ENCODE measurements around the gene SPN. TPM values are rescaled to one million over a fixed set of nuclear protein-coding genes. Genes with fewer than 3 reads are reported as not detected.

Gene SPN
- total and polyA plus RNA-seq, 9 of the 15 experiments (the other 6 are each of a cell fraction or from before 2014, with no cell fraction given), result 24.3 to 225 (median 79.4) TPM

DNA sequence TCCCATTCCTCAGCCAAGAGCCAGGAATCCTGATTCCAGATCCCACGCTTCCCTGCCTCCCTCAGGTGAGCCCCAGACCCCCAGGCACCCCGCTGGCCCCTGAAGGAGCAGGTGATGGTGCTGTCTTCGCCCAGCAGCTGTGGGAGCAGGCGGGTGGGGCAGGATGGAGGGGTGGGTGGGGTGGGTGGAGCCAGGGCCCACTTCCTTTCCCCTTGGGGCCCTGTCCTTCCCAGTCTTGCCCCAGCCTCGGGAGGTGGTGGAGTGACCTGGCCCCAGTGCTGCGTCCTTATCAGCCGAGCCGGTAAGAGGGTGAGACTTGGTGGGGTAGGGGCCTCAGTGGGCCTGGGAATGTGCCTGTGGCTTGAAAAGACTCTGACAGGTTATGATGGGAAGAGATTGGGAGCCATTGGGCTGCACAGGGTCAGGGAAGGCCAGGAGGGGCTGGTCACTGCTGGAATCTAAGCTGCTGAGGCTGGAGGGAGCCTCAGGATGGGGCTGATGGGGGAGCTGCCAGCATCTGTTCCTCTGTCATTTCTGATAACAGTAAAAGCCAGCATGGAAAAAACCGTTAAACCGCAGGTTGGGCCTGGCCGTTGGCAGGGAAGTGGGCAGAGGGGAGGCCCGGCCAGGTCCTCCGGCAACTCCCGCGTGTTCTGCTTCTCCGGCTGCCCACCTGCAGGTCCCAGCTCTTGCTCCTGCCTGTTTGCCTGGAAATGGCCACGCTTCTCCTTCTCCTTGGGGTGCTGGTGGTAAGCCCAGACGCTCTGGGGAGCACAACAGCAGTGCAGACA is at the start of gene SPN (continued):
- TF ChIP-seq REST (IDR thresholded peaks at IDR 0.05; ENCODE audit: borderline replicate concordance), result peak; percentile 60
- TF ChIP-seq REST (CRISPR knock-in tag; IDR thresholded peaks at IDR 0.05; ENCODE audit: low read depth), result no peak
- TF ChIP-seq ZNF551 (CRISPR knock-in tag; IDR thresholded peaks at IDR 0.05), result no peak
- TF ChIP-seq ID3 (CRISPR knock-in tag; IDR thresholded peaks at IDR 0.05), result no peak
- peak; percentile 61; the same call in 1 of the 2 replicates for TF ChIP-seq ID3 (tag; IDR thresholded peaks at IDR 0.05)
- peak; percentile 35; the same call in 1 of the 2 replicates for TF ChIP-seq EGR1 (conservative IDR thresholded peaks at IDR 0.05)
- peak; percentile 78; the same call in 1 of the 2 replicates for TF ChIP-seq HNRNPL (IDR thresholded peaks at IDR 0.05; ENCODE audit: low read depth, low read length)
- peak; percentile 63 for TF ChIP-seq GATA2 (CRISPR knock-in tag; IDR thresholded peaks at IDR 0.05)
- no peak for TF ChIP-seq CEBPB (tag; IDR thresholded peaks at IDR 0.05)
- peak; percentile 75; the same call in 1 of the 2 replicates for TF ChIP-seq ERF (CRISPR knock-in tag; IDR thresholded peaks at IDR 0.05)
- TF ChIP-seq NONO (IDR thresholded peaks at IDR 0.05; ENCODE audit: low read depth in 2 of 2, low read length in 1 of 2), result peak in 1 of 2 experiments; percentile 57; a peak in 1 of 4 replicates
- no peak for TF ChIP-seq TCF7L2 (IDR thresholded peaks at IDR 0.05; ENCODE audit: low read depth, low read length)
- TF ChIP-seq MLLT1 (IDR thresholded peaks at IDR 0.05), result peak in 1 of 2 experiments; percentile 78; a peak in 1 of 4 replicates
- TF ChIP-seq RNF2 (IDR thresholded peaks at IDR 0.05), result peak; percentile 99
- no peak for TF ChIP-seq GTF2A2 (tag; IDR thresholded peaks at IDR 0.05)
- TF ChIP-seq LEF1 (IDR thresholded peaks at IDR 0.05), result peak; percentile 62; the same call in 1 of the 2 replicates
- TF ChIP-seq FOSL1 (tag; conservative IDR thresholded peaks at IDR 0.05), result 0 out of 2 replicates have a peak, but pooled peaks have one; percentile 26
- TF ChIP-seq TEAD4 (IDR thresholded peaks at IDR 0.05; ENCODE audit: low read length), result peak; percentile 94
- TF ChIP-seq TEAD4 (CRISPR knock-in tag; IDR thresholded peaks at IDR 0.05; ENCODE audit: borderline replicate concordance), result no peak
- no peak for TF ChIP-seq U2AF1 (optimal IDR thresholded peaks at IDR 0.05; ENCODE audit: low read depth, low read length)
